ENCODE results near the gene C12orf54.

DNA sequence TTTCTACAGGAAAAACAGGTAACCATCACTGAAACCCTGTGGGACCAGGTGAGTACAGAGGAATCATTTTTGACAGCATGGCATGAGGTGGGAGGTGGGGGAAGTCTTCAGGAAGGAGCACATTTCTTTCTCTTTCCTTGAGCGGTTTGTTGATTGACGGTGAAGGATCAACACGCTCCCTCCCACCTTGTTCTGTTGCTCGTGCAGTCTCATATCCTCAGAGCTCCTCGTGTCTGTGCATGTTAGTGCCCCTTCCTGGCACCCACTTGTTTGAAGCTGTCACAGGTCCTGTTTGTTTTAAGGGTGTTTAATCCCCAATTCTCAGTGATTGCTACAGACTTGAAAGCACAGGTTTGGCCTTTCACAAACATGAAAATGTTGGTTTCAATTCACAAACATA lies 4.4 kb downstream of the C12orf54 start:
- TF ChIP-seq RAD21 (IDR thresholded peaks at IDR 0.05 in 1 of 2, conservative IDR thresholded peaks at IDR 0.05 in 1 of 2; ENCODE audit: low read depth in 2 of 2, low read length in 2 of 2): no peak
- TF ChIP-seq, protein P1, sequence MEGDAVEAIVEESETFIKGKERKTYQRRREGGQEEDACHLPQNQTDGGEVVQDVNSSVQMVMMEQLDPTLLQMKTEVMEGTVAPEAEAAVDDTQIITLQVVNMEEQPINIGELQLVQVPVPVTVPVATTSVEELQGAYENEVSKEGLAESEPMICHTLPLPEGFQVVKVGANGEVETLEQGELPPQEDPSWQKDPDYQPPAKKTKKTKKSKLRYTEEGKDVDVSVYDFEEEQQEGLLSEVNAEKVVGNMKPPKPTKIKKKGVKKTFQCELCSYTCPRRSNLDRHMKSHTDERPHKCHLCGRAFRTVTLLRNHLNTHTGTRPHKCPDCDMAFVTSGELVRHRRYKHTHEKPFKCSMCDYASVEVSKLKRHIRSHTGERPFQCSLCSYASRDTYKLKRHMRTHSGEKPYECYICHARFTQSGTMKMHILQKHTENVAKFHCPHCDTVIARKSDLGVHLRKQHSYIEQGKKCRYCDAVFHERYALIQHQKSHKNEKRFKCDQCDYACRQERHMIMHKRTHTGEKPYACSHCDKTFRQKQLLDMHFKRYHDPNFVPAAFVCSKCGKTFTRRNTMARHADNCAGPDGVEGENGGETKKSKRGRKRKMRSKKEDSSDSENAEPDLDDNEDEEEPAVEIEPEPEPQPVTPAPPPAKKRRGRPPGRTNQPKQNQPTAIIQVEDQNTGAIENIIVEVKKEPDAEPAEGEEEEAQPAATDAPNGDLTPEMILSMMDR (IDR thresholded peaks at IDR 0.05; ENCODE audit: control extremely low read depth in 1 of 3, insufficient read depth in 1 of 3, low read depth in 1 of 3, low read length in 3 of 3): no peak
- no peak for TF ChIP-seq CREB1 (IDR thresholded peaks at IDR 0.05)
- no peak for TF ChIP-seq POLR2A (IDR thresholded peaks at IDR 0.05; ENCODE audit: control extremely low read depth in 1 of 2, low read depth in 2 of 2, low read length in 2 of 2)
- no peak for TF ChIP-seq POLR2AphosphoS5 (IDR thresholded peaks at IDR 0.05; ENCODE audit: low read depth, low read length)
- no peak for TF ChIP-seq HDAC6 (IDR thresholded peaks at IDR 0.05; ENCODE audit: low read depth, low read length)
- no peak for TF ChIP-seq CBX5 (IDR thresholded peaks at IDR 0.05; ENCODE audit: low read depth, low read length)
- no peak for TF ChIP-seq TEAD4 (IDR thresholded peaks at IDR 0.05; ENCODE audit: low read depth, low read length)
- no peak for TF ChIP-seq ZNF274 (IDR thresholded peaks at IDR 0.05; ENCODE audit: borderline replicate concordance, extremely low read depth, low read length)
- TF ChIP-seq CHD7 (IDR thresholded peaks at IDR 0.05; ENCODE audit: insufficient replicate concordance, low read length): no peak
- TF ChIP-seq JUN (IDR thresholded peaks at IDR 0.05; ENCODE audit: low read depth, low read length): no peak
- no peak for TF ChIP-seq EZH2 (IDR thresholded peaks at IDR 0.05; ENCODE audit: low read depth, low read length, severe bottlenecking)
- TF ChIP-seq YY1 (IDR thresholded peaks at IDR 0.05; ENCODE audit: low read depth, low read length): no peak
